ENCODE measurements around the gene CACNA1E.

The CACNA1E gene

DNA sequence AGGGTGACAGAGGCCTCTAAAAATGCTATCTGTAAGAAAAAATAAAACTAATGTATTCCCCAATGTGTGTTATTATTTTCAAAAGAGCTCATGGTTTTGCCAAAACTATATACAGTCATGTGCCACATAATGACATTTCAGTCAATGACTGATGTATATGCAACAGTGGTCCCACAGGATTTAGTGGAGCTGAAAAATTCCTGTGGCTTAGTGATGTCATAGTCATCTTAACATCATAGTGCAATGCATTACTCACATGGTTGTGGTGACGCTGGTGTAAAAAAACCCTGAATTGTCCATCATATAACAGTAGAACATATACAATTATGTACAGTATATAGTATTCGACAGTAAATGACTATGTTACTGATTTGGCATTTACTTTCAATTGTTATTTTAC is 172.4 kb downstream of the CACNA1E start:
- Mint-ChIP-seq H3K4me3 (no peak overlapping the region), H3K36me3 (ENCODE audit: low read depth) (no peaks in the 10 kb centered on the region), H3K27me3 (ENCODE audit: low read depth) (no peaks in the 10 kb centered on the region), H3K4me1 (peaks cover 12% of the 10 kb centered on the region), H3K9me3 (peaks cover 15% of the 10 kb centered on the region), H3K27ac (no peak overlapping the region)
- TF ChIP-seq, protein P1, sequence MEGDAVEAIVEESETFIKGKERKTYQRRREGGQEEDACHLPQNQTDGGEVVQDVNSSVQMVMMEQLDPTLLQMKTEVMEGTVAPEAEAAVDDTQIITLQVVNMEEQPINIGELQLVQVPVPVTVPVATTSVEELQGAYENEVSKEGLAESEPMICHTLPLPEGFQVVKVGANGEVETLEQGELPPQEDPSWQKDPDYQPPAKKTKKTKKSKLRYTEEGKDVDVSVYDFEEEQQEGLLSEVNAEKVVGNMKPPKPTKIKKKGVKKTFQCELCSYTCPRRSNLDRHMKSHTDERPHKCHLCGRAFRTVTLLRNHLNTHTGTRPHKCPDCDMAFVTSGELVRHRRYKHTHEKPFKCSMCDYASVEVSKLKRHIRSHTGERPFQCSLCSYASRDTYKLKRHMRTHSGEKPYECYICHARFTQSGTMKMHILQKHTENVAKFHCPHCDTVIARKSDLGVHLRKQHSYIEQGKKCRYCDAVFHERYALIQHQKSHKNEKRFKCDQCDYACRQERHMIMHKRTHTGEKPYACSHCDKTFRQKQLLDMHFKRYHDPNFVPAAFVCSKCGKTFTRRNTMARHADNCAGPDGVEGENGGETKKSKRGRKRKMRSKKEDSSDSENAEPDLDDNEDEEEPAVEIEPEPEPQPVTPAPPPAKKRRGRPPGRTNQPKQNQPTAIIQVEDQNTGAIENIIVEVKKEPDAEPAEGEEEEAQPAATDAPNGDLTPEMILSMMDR (IDR thresholded peaks at IDR 0.05; ENCODE audit: unreplicated experiment in 3 of 3) = no peak

DNA sequence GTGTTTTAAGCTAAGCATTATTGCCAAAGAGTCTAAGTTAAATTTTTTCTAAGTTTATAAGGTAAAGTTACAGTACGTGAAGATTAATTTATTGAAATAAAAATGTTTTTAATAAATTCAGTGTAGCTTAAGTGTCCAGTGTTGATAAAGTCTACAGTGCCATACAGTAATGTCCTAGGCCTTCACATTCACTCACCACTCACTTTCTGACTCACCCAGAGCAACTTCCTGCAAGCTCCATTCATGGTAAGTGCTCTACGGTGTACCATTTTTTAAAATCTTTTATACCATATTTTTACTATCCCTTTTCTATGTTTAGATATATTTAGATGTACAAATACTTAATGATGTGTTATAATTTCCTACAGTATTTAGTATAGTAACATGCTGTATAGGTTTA is 173.2 kb downstream of the CACNA1E start:
- Mint-ChIP-seq H3K4me3 (no peak overlapping the region), H3K36me3 (ENCODE audit: low read depth) (no peaks in the 10 kb centered on the region), H3K27ac (no peak overlapping the region), H3K9me3 (peaks cover 19% of the 10 kb centered on the region), H3K27me3 (ENCODE audit: low read depth) (no peaks in the 10 kb centered on the region), H3K4me1 (peaks cover 12% of the 10 kb centered on the region)
- TF ChIP-seq, protein P1 (IDR thresholded peaks at IDR 0.05; ENCODE audit: unreplicated experiment in 3 of 3) = no peak

DNA sequence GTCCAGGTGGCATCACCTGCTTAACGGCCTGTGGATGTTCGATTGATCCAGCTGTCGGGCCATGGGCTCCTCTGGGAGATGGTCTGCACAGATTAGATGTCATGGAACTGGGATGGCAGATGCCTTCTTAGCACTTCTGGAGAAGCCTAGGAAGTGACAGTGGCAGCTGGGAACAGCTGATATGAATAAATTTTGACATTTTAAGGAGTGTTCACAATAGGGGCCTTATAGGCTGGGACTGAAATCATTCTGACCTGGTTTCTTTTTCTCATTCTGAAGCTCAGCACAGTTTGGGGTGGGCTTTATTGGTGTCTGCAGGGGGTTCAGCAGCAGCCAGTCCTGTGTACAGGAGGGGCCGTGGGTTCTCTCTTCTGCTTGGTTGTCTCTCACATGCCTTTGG is 175.3 kb downstream of the CACNA1E start:
- H3K27me3 Mint-ChIP-seq (ENCODE audit: low read depth) = no peaks in the 10 kb centered on the region
- peaks cover 12% of the 10 kb centered on the region for H3K4me1 Mint-ChIP-seq
- H3K4me3 Mint-ChIP-seq = no peak overlapping the region
- H3K36me3 Mint-ChIP-seq (ENCODE audit: low read depth) = no peaks in the 10 kb centered on the region
- H3K9me3 Mint-ChIP-seq = peaks cover 13% of the 10 kb centered on the region
- peak overlapping the region; percentile 28 to 78 (median 28) for H3K27ac Mint-ChIP-seq
- TF ChIP-seq, protein P1 (IDR thresholded peaks at IDR 0.05; ENCODE audit: unreplicated experiment in 3 of 3) = no peak

DNA sequence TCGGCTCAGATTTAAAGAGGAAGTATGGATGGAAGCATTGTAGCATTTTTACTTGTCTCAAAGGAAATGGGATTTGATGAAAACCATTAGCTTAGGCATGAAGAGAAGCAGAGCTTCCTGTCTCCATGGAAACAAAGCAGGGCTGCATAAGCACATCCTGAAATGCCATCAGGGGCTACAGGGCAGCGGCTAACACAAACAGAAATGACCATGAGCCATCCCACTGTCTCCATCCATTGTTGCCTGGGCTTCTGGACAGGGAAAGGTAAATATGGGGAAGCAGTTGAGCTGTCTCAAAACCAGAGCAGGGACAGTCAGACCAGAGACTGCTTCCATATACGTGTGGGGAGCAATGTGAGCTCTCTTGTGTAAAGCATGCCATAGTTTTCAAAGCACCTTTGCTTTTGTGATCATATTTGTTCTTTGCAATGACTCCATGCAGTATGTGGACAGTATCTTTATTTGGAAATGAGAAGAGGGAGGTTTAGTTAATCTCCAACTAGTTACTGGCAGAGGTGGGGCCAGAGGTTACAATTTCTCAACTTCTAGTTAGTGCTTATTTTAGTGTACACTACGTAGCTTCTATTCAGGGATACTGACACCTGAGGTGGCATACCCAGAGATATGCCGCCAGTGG is 176.1 kb downstream of the CACNA1E start:
- no peaks in the 10 kb centered on the region for H3K27me3 Mint-ChIP-seq (ENCODE audit: low read depth)
- H3K4me1 Mint-ChIP-seq = peaks cover 12% of the 10 kb centered on the region
- peaks cover 8% of the 10 kb centered on the region for H3K9me3 Mint-ChIP-seq
- no peak overlapping the region for H3K4me3 Mint-ChIP-seq
- H3K36me3 Mint-ChIP-seq (ENCODE audit: low read depth) = no peaks in the 10 kb centered on the region
- H3K27ac Mint-ChIP-seq = peak overlapping the region in 2 of 3 experiments; percentile 28 to 78
- TF ChIP-seq, protein P1 (IDR thresholded peaks at IDR 0.05; ENCODE audit: unreplicated experiment in 3 of 3) = no peak

DNA sequence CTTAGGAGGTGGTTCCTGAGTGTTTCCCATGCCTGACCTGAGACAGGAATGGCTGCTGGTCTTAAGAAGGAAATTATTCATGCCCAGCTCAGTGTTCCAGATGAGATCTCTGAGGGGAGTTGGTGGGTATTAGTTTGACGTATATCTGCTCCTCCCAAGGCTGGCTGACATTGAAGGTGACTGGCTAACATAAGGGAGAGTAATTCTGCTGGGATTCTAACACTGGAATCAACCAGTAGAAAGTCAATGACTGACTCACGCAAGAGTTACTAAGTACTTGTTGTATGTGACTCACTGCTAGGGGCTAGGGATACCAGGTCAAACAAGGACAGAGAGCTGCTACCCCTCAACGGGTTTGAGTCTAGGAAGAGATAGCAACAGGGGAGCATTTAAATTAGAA is 177.3 kb downstream of the CACNA1E start:
- no peak overlapping the region for H3K27ac Mint-ChIP-seq
- H3K27me3 Mint-ChIP-seq (ENCODE audit: low read depth) = no peaks in the 10 kb centered on the region
- TF ChIP-seq, protein P1 (IDR thresholded peaks at IDR 0.05; ENCODE audit: unreplicated experiment in 3 of 3) = no peak
- H3K36me3 Mint-ChIP-seq (ENCODE audit: low read depth) = no peaks in the 10 kb centered on the region
- no peak overlapping the region for H3K4me3 Mint-ChIP-seq
- H3K9me3 Mint-ChIP-seq = peaks cover 6% of the 10 kb centered on the region
- peaks cover 12% of the 10 kb centered on the region for H3K4me1 Mint-ChIP-seq

DNA sequence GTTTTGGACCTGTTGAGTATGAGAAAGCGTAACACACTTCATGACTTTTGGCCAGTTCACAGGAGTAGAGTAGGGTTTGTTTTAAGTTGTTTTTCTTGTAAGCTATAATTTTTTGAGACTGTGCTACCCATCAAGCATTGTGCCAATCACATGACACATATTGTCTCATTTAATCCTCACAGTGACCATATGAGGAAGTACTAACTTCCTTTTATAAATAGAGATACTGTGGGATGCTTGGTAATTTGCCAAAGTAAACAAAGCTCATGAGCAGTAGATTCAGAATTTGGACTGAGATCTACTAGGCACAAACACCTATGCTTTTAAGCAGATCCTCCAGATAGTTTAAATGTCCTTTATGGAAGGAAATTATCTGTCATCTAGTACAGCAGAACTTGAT is 178.3 kb downstream of the CACNA1E start:
- Mint-ChIP-seq H3K36me3 (ENCODE audit: low read depth) (no peaks in the 10 kb centered on the region), H3K27ac (no peak overlapping the region), H3K4me1 (peaks cover 12% of the 10 kb centered on the region), H3K4me3 (no peak overlapping the region), H3K27me3 (ENCODE audit: low read depth) (no peaks in the 10 kb centered on the region), H3K9me3 (peaks cover 4% of the 10 kb centered on the region)
- TF ChIP-seq, protein P1 (IDR thresholded peaks at IDR 0.05; ENCODE audit: unreplicated experiment in 3 of 3) = no peak

Data from nephron (organoid).